ENCODE data around the gene SLC25A23. TPM values are rescaled to one million over a fixed set of nuclear protein-coding genes. Genes with fewer than 3 reads are reported as not detected.
"Not testable (repeated sequence)": the region's sequence is repeated elsewhere in the genome, so short reads cannot be mapped to it uniquely, and the experiment has no call there.

The SLC25A23 gene
- total RNA-seq, 2 experiments from 2014 or later, result 11.9 to 12.1 TPM

DNA sequence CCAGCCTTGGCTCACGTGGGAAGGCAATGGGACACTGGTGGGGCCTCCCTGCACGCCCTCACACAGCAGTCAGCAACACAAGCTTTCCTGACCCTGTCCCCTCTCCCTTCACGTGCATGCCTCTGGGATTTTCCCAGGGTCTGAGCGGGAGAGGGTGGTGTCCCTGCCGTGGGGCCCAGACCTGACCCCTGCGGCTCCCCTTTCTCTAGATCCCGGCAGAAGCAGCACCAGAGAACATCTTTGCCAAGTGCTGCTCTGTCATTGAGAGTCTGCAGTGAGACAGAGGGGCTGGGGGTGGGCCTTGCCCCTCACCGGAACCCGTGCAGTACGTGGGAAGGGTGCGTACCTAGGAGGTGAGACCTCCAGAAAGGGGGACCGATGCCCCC, 47.5 kb downstream of the SLC25A23 start:
- Mint-ChIP-seq H3K4me1 (ENCODE audit: low read depth) (no peaks in the 10 kb centered on the region), H3K27me3 (no peaks in the 10 kb centered on the region), H3K36me3 (ENCODE audit: low read depth) (peaks cover 18% of the 10 kb centered on the region), H3K27ac (no peak overlapping the region), H3K4me3 (no peak overlapping the region), H3K9me3 (no peaks in the 10 kb centered on the region)
- ChIA-PET POLR2A (interaction anchor here (1.1 to 3.3 kb wide), 6 partner anchors 9 to 33 kb away, joined by 3 to 17 read pairs (median 4); partner anchors contain the start of gene GTF2F1), CTCF (interaction anchor here (1.0 to 1.7 kb wide), 2 partner anchors 18 to 39 kb away, joined by 3 to 5 read pairs; partner anchors contain the start of gene ALKBH7)
- ATAC-seq, result peak; percentile 17
- intact Hi-C loops (cut with micrococcal nuclease), result no loop called here
- no peak for DNase-seq
- TF ChIP-seq, protein P1, sequence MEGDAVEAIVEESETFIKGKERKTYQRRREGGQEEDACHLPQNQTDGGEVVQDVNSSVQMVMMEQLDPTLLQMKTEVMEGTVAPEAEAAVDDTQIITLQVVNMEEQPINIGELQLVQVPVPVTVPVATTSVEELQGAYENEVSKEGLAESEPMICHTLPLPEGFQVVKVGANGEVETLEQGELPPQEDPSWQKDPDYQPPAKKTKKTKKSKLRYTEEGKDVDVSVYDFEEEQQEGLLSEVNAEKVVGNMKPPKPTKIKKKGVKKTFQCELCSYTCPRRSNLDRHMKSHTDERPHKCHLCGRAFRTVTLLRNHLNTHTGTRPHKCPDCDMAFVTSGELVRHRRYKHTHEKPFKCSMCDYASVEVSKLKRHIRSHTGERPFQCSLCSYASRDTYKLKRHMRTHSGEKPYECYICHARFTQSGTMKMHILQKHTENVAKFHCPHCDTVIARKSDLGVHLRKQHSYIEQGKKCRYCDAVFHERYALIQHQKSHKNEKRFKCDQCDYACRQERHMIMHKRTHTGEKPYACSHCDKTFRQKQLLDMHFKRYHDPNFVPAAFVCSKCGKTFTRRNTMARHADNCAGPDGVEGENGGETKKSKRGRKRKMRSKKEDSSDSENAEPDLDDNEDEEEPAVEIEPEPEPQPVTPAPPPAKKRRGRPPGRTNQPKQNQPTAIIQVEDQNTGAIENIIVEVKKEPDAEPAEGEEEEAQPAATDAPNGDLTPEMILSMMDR (IDR thresholded peaks at IDR 0.05), result no peak

DNA sequence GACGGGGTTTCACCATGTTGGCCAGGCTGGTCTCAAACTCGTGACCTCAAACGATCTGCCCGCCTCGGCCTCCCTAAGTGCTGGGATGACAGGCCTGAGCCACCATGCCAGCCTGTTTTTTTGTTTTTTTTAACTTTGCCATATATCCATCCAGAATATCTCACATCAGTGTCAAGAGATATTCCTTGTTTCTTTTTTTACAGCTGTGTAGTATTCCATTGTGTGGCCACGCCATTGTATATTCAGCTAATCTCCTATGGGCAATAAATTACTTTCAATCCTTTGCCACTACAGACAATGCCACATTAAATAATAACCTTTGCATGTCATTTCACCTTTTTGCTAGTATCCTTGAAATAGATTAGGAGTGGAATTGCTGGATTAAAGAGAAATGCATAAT, 50.2 kb downstream of the SLC25A23 start:
- H3K36me3 Mint-ChIP-seq (ENCODE audit: low read depth), result peaks cover 8% of the 10 kb centered on the region
- no peak overlapping the region for H3K27ac Mint-ChIP-seq
- ChIA-PET CTCF (no interaction called here), POLR2A (no interaction called here)
- no peaks in the 10 kb centered on the region for H3K4me1 Mint-ChIP-seq (ENCODE audit: low read depth)
- ATAC-seq (no peak), DNase-seq (no peak)
- intact Hi-C loops (cut with micrococcal nuclease), result no loop called here
- no peaks in the 10 kb centered on the region for H3K27me3 Mint-ChIP-seq
- H3K4me3 Mint-ChIP-seq, result no peak overlapping the region
- TF ChIP-seq, protein P1 (IDR thresholded peaks at IDR 0.05), result no peak
- no peaks in the 10 kb centered on the region for H3K9me3 Mint-ChIP-seq

DNA sequence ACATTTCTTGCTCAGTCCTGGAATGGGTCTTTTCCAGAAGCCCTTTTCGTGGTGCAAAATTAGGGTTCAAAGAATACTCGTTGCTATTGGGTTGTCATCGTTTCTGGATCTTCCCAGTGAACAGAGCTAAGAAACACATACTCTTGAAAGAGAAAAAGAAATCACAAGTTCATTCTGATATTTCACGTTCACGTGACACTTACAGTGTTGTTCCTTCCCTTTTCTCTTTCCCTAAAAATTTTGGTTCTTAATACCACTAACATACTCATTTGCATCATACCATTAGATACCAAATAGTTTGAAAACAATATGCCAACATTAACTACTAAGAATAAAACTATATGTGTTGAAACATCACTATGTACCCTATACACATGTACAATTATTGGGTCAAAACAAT, 53.2 kb downstream of the SLC25A23 start:
- Mint-ChIP-seq H3K9me3 (no peaks in the 10 kb centered on the region), H3K36me3 (ENCODE audit: low read depth) (no peaks in the 10 kb centered on the region), H3K27ac (no peak overlapping the region), H3K4me3 (no peak overlapping the region), H3K4me1 (ENCODE audit: low read depth) (no peaks in the 10 kb centered on the region), H3K27me3 (no peaks in the 10 kb centered on the region)
- ATAC-seq (no peak), DNase-seq (no peak)
- TF ChIP-seq, protein P1 (IDR thresholded peaks at IDR 0.05), result no peak
- intact Hi-C loops (cut with micrococcal nuclease), result no loop called here
- ChIA-PET CTCF (no interaction called here), POLR2A (interaction anchor here (1.5 kb wide), 1 partner anchor 19 kb away, joined by 4 read pairs; the partner anchor contains the start of gene KHSRP)

DNA sequence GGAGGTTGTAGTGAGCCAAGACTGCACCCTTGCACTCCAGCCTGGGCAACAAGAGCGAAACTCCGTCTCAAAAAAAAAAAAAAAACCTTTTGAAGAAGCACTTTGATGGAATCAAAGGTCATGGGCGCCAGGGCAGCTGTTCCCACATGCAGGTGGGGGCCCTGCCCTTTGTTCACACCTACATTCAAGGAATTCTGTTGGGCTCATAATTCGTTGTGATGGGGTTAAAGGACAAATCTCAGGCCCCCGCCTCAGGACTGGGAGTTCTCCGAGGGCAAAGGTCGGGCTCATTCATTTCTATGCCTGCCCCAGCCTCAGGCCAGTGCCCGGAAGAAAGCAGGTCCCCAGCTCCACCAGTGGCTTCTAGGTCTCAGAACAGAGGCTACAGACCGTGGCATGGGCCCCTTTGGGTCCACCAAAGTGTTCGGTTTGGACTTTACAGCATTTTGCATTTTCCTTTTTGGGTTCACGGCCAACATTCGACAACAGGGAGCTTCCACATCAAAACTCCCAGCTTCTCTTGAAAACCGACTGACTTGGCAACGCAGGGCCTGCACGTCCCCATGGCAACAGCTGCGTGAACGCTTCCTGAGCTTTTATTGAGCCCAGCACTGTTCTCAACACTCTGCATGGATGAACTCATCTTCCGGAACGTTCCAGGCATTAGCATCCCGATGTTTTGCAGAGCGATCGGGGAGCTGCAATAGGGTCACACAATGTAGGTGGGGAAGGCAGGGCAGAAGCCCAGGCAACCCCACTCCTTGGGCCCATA, 56.6 kb downstream of the SLC25A23 start:
- Mint-ChIP-seq H3K27me3 (no peaks in the 10 kb centered on the region), H3K27ac (no peak overlapping the region), H3K36me3 (ENCODE audit: low read depth) (no peaks in the 10 kb centered on the region), H3K4me1 (ENCODE audit: low read depth) (no peaks in the 10 kb centered on the region), H3K4me3 (no peak overlapping the region), H3K9me3 (no peaks in the 10 kb centered on the region)
- DNase-seq (no peak), ATAC-seq (no peak)
- ChIA-PET POLR2A (interaction anchor here (1.6 to 1.9 kb wide), 3 partner anchors 9 to 18 kb away, joined by 4 to 8 read pairs (median 5); no protein-coding TSS in a partner anchor), CTCF (no interaction called here)
- intact Hi-C loops (cut with micrococcal nuclease), result no loop called here
- TF ChIP-seq, protein P1 (IDR thresholded peaks at IDR 0.05), result no peak

DNA sequence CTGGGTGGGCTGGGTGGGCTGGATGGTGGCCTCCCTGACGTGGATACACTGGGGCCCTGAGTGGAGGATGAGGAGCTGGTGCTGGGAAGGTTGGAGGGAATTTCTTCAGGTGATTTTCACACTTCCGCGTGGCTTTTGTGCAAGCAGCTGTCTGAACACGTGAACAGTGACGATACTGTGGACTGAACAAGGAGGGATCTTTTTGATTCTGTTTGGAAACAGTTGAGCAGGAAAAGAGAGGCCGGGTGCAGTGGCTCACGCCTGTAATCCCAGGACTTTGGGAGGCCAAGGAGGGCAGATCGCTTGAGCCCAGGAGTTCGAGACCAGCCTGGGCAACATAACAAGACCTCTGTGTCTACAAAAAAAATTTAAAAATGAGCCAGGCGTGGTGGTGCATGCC, 57.5 kb downstream of the SLC25A23 start:
- no peak overlapping the region for H3K27ac Mint-ChIP-seq
- no peaks in the 10 kb centered on the region for H3K27me3 Mint-ChIP-seq
- ChIA-PET POLR2A (interaction anchor here (0.8 to 1.7 kb wide), 2 partner anchors 10 to 19 kb away, joined by 3 to 4 read pairs; no protein-coding TSS in a partner anchor), CTCF (no interaction called here)
- no peak overlapping the region for H3K4me3 Mint-ChIP-seq
- no peaks in the 10 kb centered on the region for H3K36me3 Mint-ChIP-seq (ENCODE audit: low read depth)
- no peaks in the 10 kb centered on the region for H3K9me3 Mint-ChIP-seq
- TF ChIP-seq, protein P1 (IDR thresholded peaks at IDR 0.05), result no peak
- ATAC-seq, result no peak
- H3K4me1 Mint-ChIP-seq (ENCODE audit: low read depth), result no peaks in the 10 kb centered on the region
- DNase-seq, result no peak
- intact Hi-C loops (cut with micrococcal nuclease), result no loop called here

- POLR2A ChIA-PET, result interaction anchor here (0.9 kb wide), 1 partner anchor 20 kb away, joined by 4 read pairs; no protein-coding TSS in a partner anchor
- intact Hi-C loops (cut with micrococcal nuclease); H3K27me3 Mint-ChIP-seq; H3K4me3 Mint-ChIP-seq; H3K4me1 Mint-ChIP-seq (ENCODE audit: low read depth); H3K36me3 Mint-ChIP-seq (ENCODE audit: low read depth); H3K27ac Mint-ChIP-seq; DNase-seq; CTCF ChIA-PET; ATAC-seq; H3K9me3 Mint-ChIP-seq: not testable (repeated sequence)
These were observed 59.3 kb downstream of the SLC25A23 start for GRCh38 chr19:6400062-6400944.
